ENCODE measurements around the gene IQCK.

The IQCK gene

GRCh38 chr16:19860166-19861041, 142.3 kb downstream of the IQCK start:
- DNase-seq (ENCODE audit: low read depth) = no peak

- DNase-seq (ENCODE audit: low read depth) = no peak
These were observed 143.1 kb downstream of the IQCK start for GRCh38 chr16:19861133-19861532.

- no peak for DNase-seq (ENCODE audit: low read depth)
These were observed 143.8 kb downstream of the IQCK start for GRCh38 chr16:19861811-19862327.

GRCh38 chr16:19863990-19864389, 145.9 kb downstream of the IQCK start:
- DNase-seq (ENCODE audit: low read depth) = no peak

- DNase-seq (ENCODE audit: low read depth) = no peak
These were observed 146.5 kb downstream of the IQCK start for GRCh38 chr16:19864566-19864965.

- no peak for DNase-seq (ENCODE audit: low read depth)
These were observed 150.3 kb downstream of the IQCK start for GRCh38 chr16:19868421-19868820.

- no peak for DNase-seq (ENCODE audit: low read depth)
These were observed 153.7 kb downstream of the IQCK start for GRCh38 chr16:19871721-19872120.

GRCh38 chr16:19872179-19872863, 154.2 kb downstream of the IQCK start:
- no peak for DNase-seq (ENCODE audit: low read depth)

- no peak for DNase-seq (ENCODE audit: low read depth)
These were observed 154.9 kb downstream of the IQCK start for GRCh38 chr16:19872935-19873334.

GRCh38 chr16:19874026-19874425, 156.0 kb downstream of the IQCK start:
- DNase-seq (ENCODE audit: low read depth) = no peak

GRCh38 chr16:19874851-19875546, 156.9 kb downstream of the IQCK start:
- DNase-seq (ENCODE audit: low read depth) = no peak

GRCh38 chr16:19875900-19876299, 157.8 kb downstream of the IQCK start:
- DNase-seq (ENCODE audit: low read depth) = no peak

GRCh38 chr16:19876501-19877059, 158.5 kb downstream of the IQCK start:
- no peak for DNase-seq (ENCODE audit: low read depth)

GRCh38 chr16:19878757-19879156, 160.7 kb downstream of the IQCK start:
- DNase-seq (ENCODE audit: low read depth) = no peak

GRCh38 chr16:19879241-19879792, 161.2 kb downstream of the IQCK start:
- DNase-seq (ENCODE audit: low read depth) = no peak

- no peak for DNase-seq (ENCODE audit: low read depth)
These were observed 163.0 kb downstream of the IQCK start for GRCh38 chr16:19881028-19881427.

- DNase-seq (ENCODE audit: low read depth) = no peak
These were observed 163.7 kb downstream of the IQCK start for GRCh38 chr16:19881783-19882182.

- DNase-seq (ENCODE audit: low read depth) = no peak
These were observed 164.1 kb downstream of the IQCK start for GRCh38 chr16:19882186-19882585.

GRCh38 chr16:19882646-19883045, 164.6 kb downstream of the IQCK start:
- DNase-seq (ENCODE audit: low read depth) = no peak

- DNase-seq (ENCODE audit: low read depth) = no peak
These were observed 165.4 kb downstream of the IQCK start for GRCh38 chr16:19883296-19883965.

GRCh38 chr16:19883966-19884485, 166.0 kb downstream of the IQCK start:
- no peak for DNase-seq (ENCODE audit: low read depth)
